NOMO-1 treated with DMSO at 0.1 percent for 48 hours (cell line): ENCODE data around the gene PKP1.

Source experiments
- DNase-seq: peaks from one replicate; lab custom pipeline; 2025; ENCODE audit not compliant: unreplicated experiment; lab: John Stamatoyannopoulos, UW

The PKP1 gene

DNA sequence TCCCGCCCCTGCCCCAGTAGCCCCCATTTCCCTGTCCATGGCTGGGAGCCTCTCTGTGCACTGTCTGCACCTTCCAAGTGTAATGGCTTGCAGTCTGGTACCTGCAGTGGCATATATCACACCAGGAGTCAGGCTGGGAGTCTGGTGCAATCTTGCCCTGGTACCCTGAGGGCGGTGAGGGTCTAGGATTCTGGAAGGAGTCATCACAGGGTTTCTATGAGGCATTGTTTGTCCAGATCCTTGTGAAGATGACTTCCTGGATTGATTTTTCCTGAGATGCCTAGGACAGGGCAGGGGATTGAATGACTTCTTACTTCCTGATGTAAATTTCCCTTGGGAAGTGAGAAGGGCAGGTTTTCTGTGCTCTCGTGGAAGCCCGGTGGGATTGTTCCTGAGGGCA is 5.9 kb upstream of the PKP1 start:
- DNase-seq = no peak

- no peak for DNase-seq
These were observed 4.0 kb upstream of the PKP1 start for GRCh38 chr1:201279313-201279712.

- no peak for DNase-seq
These were observed 2.4 kb upstream of the PKP1 start for GRCh38 chr1:201280884-201281283.

DNA sequence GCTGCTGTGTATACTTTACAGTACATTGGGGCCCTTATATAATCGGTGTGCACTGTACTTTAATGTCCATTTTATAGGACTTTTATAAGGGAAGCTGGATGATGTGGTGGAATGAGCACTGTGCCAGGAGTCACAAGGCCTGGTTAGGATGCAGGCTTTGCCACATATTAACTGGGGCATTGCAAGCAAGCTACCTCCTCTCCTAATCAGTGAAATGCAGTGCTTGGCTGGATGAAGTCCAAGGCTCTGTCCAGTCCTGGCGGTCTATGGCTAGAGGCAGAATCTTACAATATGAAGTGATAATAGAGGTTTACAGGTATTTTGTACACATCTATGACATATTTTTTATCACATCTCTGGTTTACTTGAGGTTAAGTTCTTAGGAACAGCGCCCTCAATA is 1.7 kb upstream of the PKP1 start:
- DNase-seq = no peak

DNA sequence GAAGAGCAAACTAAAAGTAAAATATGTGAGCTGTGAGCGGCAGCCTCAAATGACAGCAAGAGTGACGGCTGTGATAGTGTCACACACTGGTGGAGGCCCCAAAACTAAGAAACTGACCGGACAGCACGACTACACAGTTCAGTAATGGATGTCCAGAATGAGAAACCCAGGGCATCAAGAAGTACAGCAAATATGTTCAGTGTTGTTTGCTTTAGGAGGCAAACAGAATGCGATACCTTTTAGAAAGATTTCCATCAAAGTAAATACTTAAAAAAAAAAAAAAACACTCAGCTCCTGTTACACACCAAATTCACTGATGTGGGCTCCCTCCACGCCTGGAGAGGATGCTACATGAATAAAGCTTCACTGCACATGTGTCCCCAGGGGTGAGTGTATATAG is 1.1 kb upstream of the PKP1 start:
- DNase-seq = no peak

DNA sequence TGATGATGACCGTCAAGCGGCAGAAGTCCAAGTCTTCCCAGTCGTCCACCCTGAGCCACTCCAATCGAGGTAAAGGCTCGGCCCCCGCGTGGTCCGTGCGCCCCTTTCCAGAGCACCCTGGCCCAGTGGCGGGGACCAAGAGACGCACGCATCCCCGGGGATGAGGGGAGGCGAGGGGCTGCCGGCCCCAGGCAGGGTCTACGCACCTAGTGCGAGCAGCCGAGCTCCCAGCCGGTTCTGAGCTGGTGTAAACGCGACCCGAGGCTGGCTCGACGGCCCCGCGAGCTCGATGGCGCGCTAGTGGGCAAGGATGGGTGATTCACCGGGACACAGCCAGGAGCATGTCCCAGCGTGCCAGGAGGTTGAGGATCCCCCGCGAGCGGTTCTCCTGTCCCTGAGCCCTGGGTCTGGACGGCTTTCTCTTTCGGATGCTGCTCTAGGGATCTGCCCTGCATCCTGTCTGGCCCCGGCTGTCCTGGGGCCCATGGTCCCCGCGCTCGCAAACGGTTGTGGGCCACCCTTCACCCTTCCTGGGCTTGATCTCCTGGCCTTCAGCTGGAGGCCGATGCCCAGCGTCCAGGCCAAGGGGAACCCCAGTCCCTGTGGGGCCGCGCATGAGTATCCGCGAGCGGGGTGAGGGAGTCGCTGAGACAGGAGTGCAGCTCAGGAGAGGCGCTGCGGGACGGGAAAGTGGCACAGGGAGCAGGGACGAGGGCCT is 689 bp downstream of the PKP1 start:
- no peak for DNase-seq

DNA sequence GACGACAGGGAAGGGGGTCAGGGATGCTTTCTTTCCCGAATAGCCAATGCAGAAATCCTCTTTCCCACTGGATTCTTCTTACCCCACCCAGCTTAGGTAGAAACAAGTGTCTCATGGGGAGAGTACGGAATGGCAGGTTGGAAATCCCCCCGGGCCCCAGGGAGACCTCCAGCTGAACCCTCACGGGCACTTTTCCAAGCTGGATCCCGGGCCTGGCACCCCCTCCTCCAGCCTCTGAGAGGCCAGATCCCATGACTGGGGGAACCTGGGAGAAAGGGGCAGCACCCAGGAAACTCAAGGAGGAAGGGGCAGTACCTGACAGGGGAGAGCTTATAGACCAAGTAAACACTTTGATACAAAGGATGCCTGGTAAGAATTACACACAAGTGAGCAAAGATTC is 1.3 kb downstream of the PKP1 start:
- no peak for DNase-seq

DNA sequence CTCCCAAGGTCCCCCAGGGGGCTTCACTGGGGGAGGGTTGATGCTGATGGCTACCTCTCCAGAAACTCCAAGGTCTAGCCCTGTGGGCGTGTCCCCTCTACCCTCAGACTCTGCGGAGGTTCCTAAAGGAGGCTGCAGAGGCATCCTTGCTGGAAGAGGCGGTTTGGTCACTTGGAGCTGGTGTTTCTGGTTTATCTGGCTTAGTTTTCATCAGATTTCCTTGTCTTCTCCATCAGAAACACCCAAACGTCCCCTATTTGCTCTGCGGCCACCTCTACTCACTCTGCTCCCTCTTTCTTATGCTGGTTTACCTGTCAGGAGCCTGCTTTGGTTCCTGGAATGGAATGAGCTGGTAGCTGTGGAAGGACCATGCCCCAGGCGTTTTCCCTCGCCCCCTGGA is 2.5 kb downstream of the PKP1 start:
- DNase-seq = no peak

DNA sequence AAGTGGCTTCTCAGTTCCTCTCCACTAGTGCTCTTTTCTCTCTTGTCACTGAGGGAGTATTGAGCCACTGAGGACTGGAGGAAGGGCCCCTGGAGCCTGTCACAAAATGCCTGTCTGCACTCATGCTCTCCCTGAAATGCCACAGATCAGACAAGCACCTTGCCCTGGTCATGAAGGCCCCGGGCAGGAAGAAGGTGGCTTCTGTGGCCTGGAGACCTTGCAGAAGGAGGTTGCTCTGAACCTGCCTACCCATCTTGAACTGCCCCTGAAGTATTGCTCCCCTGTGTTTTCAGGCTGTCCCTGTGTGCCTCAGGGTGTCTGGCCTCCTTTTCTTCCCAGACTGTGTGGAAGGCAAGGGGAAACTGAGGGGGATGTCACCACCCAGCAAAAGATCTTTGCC is 3.1 kb downstream of the PKP1 start:
- DNase-seq = no peak

DNA sequence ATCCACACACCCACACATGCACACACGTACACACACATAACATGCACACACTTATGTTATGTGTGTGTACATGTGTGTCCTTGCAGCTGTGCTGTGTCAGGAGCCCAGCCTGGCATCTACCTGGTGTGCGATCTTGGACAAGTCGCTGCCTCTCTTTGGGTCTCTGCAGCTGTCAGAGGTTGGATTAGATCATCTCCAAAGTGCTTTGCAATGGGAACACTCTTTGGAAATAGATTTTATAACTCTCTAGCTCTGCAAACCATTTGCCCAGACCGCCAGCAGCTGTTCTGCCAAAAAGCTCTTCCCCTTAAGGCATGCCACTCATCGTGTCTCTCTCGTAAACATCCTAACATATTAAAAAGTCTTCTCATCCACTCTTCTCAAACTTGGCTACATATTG is 4.7 kb downstream of the PKP1 start:
- DNase-seq = no peak

DNA sequence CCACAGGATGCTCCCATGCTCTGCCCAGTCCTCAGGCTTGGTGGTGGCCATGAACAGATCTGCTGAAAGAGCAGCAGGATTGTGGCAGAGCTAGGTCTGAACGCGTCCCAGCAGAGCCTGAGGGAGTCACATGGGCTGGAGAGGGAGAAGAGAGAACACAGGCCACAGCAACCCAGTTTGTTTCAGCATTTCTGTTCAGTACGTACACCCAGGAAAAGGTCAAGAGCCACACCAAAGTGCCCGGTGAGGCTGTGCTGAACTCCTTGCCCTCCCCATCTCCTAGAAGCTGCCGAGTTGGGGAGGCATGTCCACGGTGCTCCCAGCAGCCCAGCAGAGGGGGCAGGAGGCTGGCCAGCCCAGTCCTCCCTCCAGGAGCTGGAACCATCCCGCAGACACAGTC is 5.5 kb downstream of the PKP1 start:
- DNase-seq = no peak

DNA sequence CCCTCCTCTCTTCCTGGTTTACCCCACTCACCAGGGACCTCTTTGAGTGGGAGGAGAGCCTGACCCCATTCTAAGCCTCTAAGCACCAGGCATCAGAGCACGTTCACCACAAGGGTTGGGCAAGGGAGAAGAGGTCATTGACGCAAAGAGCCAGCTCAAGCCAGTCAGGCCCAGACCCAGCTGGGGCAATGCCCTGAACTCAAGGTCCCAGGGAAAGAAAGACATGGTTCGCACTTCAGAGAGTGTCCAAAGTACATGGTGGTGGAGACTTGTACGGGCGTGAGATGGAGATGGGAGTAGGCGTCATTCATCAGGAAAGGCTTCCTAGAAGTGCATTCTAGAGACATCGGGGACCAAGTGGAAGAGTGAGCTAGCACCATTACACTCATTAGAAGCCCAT is 7.2 kb downstream of the PKP1 start:
- no peak for DNase-seq

GRCh38 chr1:201291916-201292315 is 8.6 kb downstream of the PKP1 start:
- no peak for DNase-seq

GRCh38 chr1:201294876-201295275 is 11.6 kb downstream of the PKP1 start:
- DNase-seq = no peak

DNA sequence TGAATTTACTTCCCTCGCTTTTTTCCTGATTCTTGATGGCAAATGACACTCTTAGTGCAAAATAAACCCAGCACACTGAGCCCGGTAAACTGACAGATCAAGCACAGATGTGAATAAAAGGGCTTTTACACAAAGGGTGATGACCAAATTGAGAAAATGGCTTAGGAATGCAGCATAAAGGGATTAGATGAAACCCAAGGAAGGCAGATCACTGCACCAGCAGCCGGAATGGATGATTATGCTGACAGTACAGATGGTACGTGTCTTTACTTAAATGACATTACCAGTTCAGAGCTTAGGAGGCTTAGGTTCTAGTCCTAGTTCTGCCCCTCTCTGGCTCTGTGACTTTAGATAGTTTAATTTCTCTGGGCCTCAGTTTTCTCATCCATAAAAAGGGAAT is 12.0 kb downstream of the PKP1 start:
- no peak for DNase-seq

GRCh38 chr1:201295861-201296260 is 12.6 kb downstream of the PKP1 start:
- DNase-seq = no peak

DNA sequence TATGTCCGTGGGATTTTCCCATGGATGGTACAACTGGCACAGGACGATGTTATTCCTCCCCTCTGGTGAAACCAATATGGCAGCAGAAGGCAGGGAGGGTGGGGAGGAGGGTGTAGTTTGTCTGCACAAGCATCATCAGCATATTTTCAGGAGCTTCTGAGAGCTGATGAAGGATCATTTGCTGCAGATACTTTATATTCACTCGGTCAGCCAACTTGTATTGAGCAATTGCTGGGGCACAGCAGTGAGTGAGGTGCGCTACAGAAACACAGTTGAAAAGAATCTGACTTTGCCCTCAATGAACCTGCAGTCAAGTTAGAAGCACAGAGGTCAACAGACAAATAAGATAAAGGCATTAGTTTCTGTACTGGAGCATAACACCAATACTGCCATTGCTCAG is 13.0 kb downstream of the PKP1 start:
- DNase-seq = no peak

- DNase-seq = no peak
These were observed 15.4 kb downstream of the PKP1 start for GRCh38 chr1:201298396-201299381.

DNA sequence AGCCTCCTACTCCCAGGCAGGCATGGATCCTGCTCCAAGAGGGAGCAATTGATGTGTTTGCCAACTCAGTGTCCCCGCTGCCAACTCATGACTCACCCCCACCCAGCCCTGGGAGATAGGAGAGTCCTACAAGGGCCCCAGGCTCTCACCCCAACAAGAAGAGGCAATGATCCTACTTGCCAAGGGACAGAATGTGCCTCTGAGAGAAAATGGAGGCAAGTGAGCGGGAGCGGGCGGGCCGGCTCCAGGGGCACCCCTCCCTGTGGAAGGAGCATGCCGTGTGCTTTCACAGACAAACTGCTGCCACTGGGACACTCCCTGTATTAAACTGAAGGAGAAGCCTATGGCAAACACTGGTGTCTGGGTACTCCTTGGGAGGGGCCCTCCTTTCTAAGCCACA is 16.7 kb downstream of the PKP1 start:
- DNase-seq = no peak

DNA sequence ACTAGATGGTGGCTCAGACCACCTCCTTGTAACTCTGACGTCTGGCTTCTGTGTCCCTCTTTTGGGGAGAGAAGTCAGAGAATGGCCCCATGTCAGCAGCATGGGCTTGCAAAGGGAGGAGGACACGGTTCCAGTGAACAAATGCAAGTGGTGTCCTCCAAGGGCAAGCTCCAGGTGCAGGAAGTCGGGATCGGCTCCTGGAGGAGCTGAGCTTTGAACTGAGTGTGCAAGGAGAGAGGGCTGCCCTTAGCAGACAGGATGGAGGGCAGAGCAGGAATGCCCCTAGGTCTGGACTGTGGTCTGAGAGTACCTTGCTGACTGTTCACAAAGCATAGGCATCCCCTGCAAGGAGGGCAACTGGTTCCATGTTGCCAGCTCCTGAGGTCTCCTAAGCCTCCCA is 17.3 kb downstream of the PKP1 start:
- DNase-seq = no peak

DNA sequence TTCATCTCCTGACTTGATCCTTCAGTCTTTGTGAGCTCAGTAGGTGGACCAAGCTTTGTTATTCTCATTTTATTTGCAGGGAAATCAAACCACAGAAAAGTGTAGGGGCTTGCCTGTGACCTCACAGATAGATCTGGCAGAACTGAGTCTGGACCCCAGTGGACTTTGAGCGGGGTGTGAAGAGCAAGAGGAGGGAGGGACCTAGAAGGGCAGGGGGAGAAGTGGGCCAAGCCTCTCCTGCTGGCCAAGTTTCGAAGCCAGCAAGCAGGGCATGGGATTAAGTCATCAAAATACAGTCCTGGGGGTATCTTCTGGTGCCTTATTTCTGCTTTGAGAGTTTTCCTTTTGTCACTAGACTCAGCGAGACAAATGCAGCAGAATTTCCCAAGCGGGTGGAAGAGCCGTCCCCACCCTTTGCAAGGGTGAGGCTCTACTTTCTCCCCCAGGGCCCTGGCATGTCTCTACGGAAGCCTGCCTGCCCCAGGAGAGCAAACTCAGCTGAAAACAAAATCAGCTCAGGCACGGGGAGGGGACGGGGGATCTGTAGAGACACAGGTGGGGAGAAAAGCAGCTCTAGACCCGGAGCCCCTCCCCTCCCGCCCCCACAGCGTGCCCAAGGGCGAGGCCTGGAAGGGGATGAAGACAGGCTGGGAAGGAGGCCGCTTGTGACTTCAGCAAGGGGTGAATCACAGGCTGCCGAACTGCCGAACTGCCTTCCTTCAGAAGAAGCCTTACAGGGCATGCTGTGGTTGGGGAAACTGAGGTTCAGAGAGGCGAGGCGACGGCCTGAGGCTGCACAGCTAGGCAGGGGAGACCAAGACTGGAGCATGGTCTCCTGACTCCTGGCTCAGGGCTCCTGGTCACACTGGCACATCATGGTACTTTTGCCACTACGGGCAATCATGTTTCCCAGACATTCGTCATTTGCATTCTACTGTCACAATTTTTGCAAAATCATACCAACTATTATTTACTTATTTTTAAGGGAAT is 19.2 kb downstream of the PKP1 start:
- DNase-seq = no peak
